Stimulated activated CD4-positive, alpha-beta T cell treated with anti-CD3 and anti-CD28 coated beads, Interleukin-12 subunit alpha, Interleukin-12 subunit beta, amount 100 ng/mL, for 4 hours (primary cell): Measurements from ENCODE around the gene CPA1.

Experiments used
- DNase-seq: peaks from one replicate; pipeline ENCODE4 v3.0.0-alpha.2; 2020

CPA1 gene

DNA sequence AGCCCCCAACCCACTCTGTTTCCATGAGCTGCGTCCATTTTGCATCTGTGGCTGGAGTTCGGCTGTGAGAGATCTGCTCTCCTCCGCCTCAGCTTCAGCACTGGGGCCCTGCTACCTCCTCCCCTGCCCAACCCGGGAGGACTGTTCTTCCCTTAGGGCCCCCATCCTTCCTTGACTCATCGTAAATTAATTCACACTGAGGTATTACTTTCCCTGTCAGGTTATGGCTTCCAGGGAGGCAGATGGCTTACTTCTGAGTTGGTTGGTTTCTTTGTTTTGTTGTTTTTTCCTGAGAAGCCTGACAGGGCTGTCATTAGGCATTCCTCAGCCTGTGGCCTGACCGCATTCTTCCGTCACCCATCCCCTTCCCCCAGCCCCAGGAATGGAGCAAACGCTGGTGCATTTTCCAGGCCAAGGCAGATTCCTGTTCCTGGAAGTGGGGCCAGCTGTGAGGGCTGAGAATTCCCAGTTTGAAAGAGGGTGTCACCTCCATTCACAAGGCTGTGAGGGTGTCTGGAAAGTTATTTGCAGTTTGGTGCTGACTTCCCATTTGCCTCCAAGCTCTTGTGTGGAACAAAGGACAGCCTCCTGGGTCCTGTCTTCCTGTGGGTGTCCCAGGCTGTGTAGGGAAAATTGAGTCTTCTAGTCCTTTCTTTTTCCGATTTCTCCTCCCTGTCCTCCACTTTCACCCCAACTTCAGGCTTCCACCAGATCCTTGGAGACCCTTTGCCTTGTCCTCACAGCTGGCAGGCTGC is 24.0 kb upstream of the CPA1 start:
- DNase-seq = no peak

DNA sequence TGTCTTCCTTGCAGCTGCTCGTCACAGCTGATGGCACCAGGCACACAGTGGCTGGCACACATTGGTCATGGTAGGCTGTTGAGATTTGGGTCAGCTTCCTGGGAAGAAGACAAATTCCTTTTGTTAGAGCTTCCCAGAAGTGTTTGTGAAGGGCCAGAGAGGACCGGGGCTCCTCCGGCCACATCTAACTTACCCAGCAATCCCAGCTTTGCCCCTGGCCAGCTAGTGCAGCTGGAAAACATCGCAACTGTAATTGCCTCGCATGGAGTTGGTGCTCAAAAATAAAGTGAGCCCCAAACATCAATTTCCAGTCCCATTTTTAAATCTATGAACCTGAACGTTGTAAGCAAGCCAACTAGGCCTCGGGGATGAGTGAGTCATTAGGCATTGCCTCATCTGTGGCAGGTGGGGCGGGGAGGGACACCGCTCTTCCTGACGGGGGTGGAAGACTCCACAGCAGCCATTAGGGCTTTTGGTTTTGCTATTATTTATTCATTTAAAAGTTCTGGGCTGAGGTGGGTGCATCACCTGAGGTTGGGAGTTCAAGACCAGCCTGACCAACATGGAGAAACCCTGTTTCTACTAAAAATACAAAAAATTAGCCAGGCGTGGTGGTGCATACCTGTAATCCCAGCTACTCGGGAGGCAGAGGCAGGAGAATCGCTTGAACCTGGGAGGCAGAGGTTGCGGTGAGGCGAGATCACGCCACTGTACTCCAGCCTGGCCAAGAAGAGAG is 23.2 kb upstream of the CPA1 start:
- no peak for DNase-seq

DNA sequence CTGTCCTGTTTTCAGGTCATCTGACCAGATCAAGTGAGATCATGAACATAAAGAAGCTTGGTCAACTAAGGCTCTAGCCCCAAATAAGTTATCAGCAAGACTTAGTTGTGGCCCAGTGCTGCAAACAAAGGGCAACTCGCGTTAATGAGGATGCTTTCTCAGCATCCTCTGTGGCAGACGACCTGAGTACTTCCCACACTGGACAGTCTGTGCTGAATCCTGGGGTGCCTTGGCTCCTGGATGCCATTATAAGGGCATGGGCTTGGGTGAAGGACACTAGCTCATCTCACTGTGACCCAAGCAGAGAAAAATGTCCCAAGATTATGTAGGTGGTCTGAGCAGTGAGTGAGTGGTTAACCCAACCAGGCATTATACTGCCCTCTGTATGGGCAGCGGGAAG is 21.8 kb upstream of the CPA1 start:
- no peak for DNase-seq

- DNase-seq = no peak
Measured at GRCh38 chr7:130359276-130359857, 20.9 kb upstream of the CPA1 start.

GRCh38 chr7:130360518-130360917 is 19.8 kb upstream of the CPA1 start:
- no peak for DNase-seq

DNA sequence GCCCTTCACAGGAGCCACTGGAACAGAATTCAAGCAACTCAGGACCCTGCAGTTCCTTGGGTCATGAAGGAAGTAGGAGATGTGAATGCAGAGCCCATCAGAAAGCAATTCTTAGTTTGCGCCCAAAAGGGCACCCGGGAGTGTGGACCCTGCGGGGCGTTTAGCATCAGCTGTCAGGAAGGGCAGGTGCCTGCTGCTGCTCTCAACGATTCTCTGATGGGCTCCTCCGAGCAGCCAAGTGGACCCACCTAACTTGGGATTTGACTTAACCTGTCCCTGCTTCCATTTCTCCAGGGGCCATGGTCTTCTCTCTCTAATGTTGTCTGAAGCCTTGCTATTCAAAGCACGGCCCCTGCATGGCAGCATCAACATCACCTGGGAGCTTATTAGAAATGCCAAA is 18.6 kb upstream of the CPA1 start:
- DNase-seq = no peak

DNA sequence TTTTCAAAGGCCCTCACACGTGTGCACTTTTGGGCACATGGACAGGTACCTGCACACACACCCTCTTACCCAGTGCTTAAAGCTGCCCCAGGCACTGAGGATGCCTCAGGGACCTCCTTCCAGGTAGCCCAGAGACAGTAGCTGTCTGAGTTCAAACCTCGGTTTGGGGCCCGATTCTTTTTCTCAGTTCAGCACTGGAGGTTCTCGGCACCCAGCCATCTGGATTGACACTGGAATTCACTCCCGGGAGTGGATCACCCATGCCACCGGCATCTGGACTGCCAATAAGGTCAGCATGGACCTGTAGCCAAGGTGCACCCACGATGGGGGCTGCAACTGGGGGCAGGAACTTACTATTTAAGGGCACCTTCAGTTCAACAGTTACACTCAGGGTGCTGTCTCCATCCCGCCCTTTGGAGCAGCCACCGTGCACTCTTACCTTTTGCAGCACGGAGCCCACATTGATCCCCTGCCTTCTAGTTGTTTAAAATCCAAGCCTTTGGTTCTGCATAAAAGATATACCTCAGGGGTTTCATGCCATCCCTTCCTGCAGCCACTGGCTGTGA is 18.0 kb upstream of the CPA1 start:
- DNase-seq = no peak

GRCh38 chr7:130363026-130363847 is 17.1 kb upstream of the CPA1 start:
- DNase-seq = no peak

DNA sequence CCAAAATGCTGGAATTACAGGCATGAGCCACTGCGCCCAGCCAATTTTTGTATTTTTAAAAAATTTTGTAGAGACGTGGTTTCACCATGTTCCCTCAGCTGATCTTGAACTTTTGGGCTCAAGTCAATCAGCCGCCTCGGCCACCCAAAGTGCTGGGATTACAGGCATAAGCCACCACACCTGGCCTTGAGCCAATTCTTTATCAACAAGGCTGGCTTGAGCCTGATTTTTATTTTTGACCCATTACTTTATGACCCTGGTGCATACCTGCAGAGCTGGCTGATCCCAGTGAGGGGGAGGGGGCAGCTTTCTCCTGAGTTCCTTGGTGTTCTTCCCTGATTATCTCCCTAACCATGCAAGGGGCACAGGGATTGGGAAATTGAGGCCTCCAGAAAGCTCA is 15.8 kb upstream of the CPA1 start:
- no peak for DNase-seq

GRCh38 chr7:130365088-130365487 is 15.2 kb upstream of the CPA1 start:
- DNase-seq = no peak

GRCh38 chr7:130365511-130366441 is 14.5 kb upstream of the CPA1 start:
- DNase-seq = no peak

- DNase-seq = no peak
Measured at GRCh38 chr7:130366564-130366963, 13.7 kb upstream of the CPA1 start.

- no peak for DNase-seq
Measured at GRCh38 chr7:130367088-130367755, 13.1 kb upstream of the CPA1 start.

- no peak for DNase-seq
Measured at GRCh38 chr7:130367836-130368746, 12.2 kb upstream of the CPA1 start.

DNA sequence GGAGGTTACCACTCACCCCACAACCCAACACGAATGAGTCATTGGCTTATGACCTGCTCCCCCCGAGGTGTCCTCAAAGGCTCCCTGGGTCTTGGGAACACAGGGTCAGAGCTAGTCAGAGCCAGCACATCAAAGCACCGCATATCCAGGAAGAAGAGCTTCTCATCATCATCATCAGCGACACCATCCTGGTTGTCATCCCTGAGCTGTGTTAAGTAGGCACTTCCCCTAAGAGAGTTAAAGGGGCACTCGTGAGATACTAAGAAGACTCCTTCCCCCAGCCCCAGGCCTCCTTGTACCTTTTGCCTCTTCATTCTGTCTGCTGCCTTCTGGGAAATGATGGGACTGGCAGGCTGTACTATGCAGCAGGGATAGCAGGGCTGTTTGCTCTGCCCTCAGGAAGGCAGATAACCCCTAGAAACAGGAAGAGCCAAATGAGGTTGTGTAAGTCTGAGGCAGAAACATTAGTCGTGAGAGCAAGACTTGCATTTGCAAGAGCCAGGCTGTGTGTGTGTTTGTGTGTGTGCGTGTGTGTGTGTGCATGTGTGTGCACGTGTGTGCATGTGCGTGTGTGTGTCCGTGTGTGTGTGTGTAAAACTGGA is 11.1 kb upstream of the CPA1 start:
- no peak for DNase-seq

DNA sequence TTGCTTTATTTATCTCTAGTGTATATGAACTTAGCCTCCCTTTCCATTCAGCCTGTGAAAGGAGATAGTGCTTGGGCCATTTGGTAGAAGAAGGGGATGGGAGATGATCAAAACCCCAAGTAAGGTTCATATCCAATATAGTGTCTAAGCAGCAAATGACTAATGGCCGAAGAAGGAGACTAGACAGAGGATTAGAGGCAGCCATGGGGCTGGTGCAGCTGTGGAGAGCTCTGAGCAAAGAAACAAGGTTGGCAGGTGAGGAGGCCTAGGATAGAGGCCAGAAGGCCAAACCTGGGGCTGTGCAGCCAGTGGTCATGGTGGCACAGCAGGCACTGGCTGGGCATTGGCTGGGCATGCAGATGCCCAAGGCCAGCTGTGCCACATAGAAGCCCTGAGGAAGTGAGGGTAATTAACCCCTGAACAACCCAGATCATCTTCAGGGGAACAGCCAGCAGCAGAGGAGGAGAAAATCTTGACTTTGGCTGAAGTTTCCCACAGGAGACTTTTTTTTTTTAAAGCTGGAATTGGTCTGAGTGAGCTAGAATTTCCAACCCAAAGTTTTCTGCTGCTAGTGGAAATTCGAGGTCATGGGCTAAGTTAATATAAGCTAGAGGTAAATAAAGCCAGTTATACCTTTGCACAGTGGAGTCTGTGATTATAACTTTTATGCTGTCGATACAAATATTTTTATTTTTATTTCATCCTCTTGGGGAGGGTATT is 10.3 kb upstream of the CPA1 start:
- no peak for DNase-seq

DNA sequence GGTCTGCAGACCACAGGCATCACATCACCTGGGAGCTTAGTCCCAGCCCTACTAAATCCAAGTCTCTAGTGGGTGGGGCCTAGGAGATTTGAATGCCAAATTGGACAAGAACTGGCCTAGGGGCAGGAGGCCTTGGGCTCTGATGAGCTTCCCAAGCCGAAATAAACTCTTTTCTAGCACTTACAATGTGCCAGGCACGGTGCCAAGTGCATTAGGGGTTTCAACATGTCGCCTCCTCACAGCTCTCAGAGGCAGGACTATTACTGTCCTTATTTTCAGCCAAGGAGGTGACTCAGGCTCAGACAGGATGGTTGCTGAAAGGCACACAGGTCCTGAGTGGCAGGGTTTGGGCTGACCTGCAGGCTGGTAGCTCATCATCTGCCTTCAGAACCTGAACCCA is 9.2 kb upstream of the CPA1 start:
- DNase-seq = no peak

DNA sequence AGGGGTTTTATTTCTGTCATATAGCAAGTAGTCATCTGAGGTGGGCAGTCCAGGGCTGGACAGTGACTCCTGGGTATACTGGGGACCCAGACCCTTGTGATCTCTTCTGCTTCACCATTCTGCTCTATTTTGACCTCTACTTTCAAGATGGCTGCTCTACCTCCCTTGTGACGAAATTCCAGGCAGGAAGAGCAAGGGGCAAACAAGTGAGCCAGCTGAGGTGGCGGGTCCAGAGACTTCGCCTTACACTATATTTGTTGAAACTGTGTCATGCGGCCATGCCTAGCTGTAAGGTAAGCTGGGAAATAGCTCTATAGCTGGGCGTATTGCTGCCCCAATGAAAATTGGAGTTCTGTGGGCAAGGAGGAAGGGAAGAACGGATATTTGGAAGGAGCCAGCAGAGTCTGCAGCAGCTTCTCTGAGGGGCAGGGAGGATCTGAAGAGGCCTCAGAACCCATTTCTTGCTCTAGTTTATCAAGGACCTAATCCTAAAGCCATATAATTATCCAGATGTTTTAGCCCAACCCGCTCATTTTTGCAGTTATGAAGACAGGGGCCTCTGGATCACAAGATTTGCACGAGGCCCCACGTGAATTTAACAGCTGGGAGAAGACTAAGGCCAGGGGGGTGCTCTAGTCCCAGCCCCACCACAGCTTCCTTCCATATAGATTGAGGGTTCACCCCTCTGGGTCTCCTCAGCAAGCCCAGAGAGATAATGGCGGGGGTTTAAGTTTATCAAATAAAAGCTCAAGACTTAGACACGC is 7.7 kb upstream of the CPA1 start:
- DNase-seq = no peak
